ENCODE data around the gene ETNK2. TPM values are rescaled to one million over a fixed set of nuclear protein-coding genes. Genes with fewer than 3 reads are reported as not detected.

Gene ETNK2
- total RNA-seq, 1 donor from 2014 or later: 5.3 TPM

DNA sequence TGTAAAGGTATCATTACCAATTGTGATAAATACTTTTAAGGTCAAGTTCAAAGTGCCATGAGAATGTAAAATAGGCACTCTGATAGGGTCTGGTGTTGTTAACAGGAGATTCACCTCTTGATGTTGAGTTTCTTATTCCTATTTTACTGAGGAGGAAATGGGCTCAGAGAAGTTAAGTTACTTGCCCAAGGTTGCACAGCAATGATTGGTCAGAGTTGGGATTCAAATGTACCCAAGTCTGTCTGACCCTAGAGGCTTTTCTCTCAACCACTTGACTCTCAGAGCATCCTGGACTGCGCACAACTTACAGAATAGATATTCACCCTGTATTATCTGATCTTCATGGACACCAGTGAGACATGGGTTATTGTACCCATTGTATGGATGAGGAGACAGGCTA lies 45.0 kb downstream of the ETNK2 start:
- DNase-seq (ENCODE audit: low spot score): no peak
- H3F3A ChIP-seq (ENCODE audit: low read depth): peaks cover 57% of the 10 kb centered on the region
- Mint-ChIP-seq H3K36me3 (no peaks in the 10 kb centered on the region), H3K27ac (no peak overlapping the region), H3K4me1 (peaks cover 67% of the 10 kb centered on the region), H3K9me3 (no peaks in the 10 kb centered on the region), H3K27me3 (ENCODE audit: insufficient read depth, low read depth) (peaks cover 9% of the 10 kb centered on the region), H3K4me3 (no peak overlapping the region)
- TF ChIP-seq, protein P1, sequence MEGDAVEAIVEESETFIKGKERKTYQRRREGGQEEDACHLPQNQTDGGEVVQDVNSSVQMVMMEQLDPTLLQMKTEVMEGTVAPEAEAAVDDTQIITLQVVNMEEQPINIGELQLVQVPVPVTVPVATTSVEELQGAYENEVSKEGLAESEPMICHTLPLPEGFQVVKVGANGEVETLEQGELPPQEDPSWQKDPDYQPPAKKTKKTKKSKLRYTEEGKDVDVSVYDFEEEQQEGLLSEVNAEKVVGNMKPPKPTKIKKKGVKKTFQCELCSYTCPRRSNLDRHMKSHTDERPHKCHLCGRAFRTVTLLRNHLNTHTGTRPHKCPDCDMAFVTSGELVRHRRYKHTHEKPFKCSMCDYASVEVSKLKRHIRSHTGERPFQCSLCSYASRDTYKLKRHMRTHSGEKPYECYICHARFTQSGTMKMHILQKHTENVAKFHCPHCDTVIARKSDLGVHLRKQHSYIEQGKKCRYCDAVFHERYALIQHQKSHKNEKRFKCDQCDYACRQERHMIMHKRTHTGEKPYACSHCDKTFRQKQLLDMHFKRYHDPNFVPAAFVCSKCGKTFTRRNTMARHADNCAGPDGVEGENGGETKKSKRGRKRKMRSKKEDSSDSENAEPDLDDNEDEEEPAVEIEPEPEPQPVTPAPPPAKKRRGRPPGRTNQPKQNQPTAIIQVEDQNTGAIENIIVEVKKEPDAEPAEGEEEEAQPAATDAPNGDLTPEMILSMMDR (IDR thresholded peaks at IDR 0.05): no peak
- TF ChIP-seq EZH2 (IDR thresholded peaks at IDR 0.05): no peak
- TF ChIP-seq EZH2phosphoT487 (IDR thresholded peaks at IDR 0.05): no peak
- peaks cover 97% of the 10 kb centered on the region for H4K20me1 ChIP-seq (ENCODE audit: low read depth)
- no peak overlapping the region for H3K4me2 ChIP-seq
- no peaks in the 10 kb centered on the region for H3K36me3 ChIP-seq
- peaks cover 58% of the 10 kb centered on the region for H3K4me1 ChIP-seq
- no peak overlapping the region for H3K27ac ChIP-seq
- no peak overlapping the region for H2AFZ ChIP-seq (replicated peaks)
- H3K4me3 ChIP-seq: no peak overlapping the region
- peaks cover 6% of the 10 kb centered on the region for H3K27me3 ChIP-seq
- no peak overlapping the region for H3K9ac ChIP-seq
- no peaks in the 10 kb centered on the region for H3K9me3 ChIP-seq (ENCODE audit: low read depth)
- H3K79me2 ChIP-seq (ENCODE audit: low read depth): peaks cover 89% of the 10 kb centered on the region

DNA sequence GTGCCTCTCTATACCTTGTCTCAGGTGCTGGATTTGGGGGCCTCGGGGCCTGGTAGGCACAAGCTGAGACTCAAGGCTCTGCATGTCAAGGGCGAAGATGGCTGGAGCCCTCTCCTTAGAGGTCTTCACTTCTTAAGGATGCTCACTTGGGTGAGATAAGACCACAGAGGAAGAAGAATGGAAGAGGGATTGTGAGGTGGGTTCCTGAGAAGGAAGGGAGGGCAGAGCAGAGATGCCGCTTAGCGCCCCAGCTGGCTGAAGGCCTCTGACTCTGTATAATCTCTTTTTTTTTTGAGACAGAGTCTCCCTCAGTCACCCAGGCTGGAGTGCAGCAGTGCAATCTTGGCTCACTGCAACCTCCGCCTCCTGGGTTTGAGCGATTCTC lies 46.7 kb downstream of the ETNK2 start:
- Histone ChIP-seq H3K4me2 (no peak overlapping the region), H3K4me1 (peaks cover 61% of the 10 kb centered on the region)

GRCh38 chr1:204104331-204105130 lies 47.3 kb downstream of the ETNK2 start:
- Histone ChIP-seq H3K4me2 (no peak overlapping the region), H3K27me3 (peaks cover 6% of the 10 kb centered on the region), H2AFZ (replicated peaks) (no peak overlapping the region), H3K79me2 (ENCODE audit: low read depth) (peaks cover 89% of the 10 kb centered on the region), H4K20me1 (ENCODE audit: low read depth) (peaks cover 96% of the 10 kb centered on the region), H3F3A (ENCODE audit: low read depth) (peaks cover 49% of the 10 kb centered on the region), H3K36me3 (no peaks in the 10 kb centered on the region), H3K9ac (no peak overlapping the region), H3K4me3 (no peak overlapping the region), H3K27ac (no peak overlapping the region), H3K9me3 (ENCODE audit: low read depth) (no peaks in the 10 kb centered on the region), H3K4me1 (peaks cover 60% of the 10 kb centered on the region)
- TF ChIP-seq EZH2 (IDR thresholded peaks at IDR 0.05) (no peak), EZH2phosphoT487 (IDR thresholded peaks at IDR 0.05) (no peak)
- TF ChIP-seq, protein P1 (IDR thresholded peaks at IDR 0.05): no peak
- peaks cover 11% of the 10 kb centered on the region for H3K27me3 Mint-ChIP-seq (ENCODE audit: insufficient read depth, low read depth)
- H3K9me3 Mint-ChIP-seq: no peaks in the 10 kb centered on the region
- H3K4me3 Mint-ChIP-seq: peak overlapping the region; percentile 5
- H3K27ac Mint-ChIP-seq: peak overlapping the region; percentile 87
- no peak for DNase-seq (ENCODE audit: low spot score)
- H3K36me3 Mint-ChIP-seq: no peaks in the 10 kb centered on the region
- peaks cover 60% of the 10 kb centered on the region for H3K4me1 Mint-ChIP-seq

More for the DNA sequence above, 46.7 kb downstream of the ETNK2 start:
- Histone ChIP-seq H3K27ac (no peak overlapping the region), H2AFZ (replicated peaks) (no peak overlapping the region), H3K79me2 (ENCODE audit: low read depth) (peaks cover 89% of the 10 kb centered on the region), H4K20me1 (ENCODE audit: low read depth) (peaks cover 96% of the 10 kb centered on the region), H3K36me3 (no peaks in the 10 kb centered on the region), H3K27me3 (peaks cover 6% of the 10 kb centered on the region), H3K9me3 (ENCODE audit: low read depth) (no peaks in the 10 kb centered on the region), H3K4me3 (no peak overlapping the region), H3F3A (ENCODE audit: low read depth) (peaks cover 51% of the 10 kb centered on the region), H3K9ac (no peak overlapping the region)
- Mint-ChIP-seq H3K27me3 (ENCODE audit: insufficient read depth, low read depth) (peaks cover 11% of the 10 kb centered on the region), H3K4me1 (peaks cover 62% of the 10 kb centered on the region), H3K36me3 (no peaks in the 10 kb centered on the region), H3K9me3 (no peaks in the 10 kb centered on the region), H3K27ac (peak overlapping the region; percentile 87), H3K4me3 (no peak overlapping the region)
- no peak for DNase-seq (ENCODE audit: low spot score)
- TF ChIP-seq EZH2phosphoT487 (IDR thresholded peaks at IDR 0.05) (no peak), EZH2 (IDR thresholded peaks at IDR 0.05) (no peak)
- TF ChIP-seq, protein P1 (IDR thresholded peaks at IDR 0.05): no peak

Data from neural progenitor cell (in vitro differentiated cells).